GM23338 (cell line): ENCODE measurements around the gene TBC1D5. TPM values are rescaled to one million over a fixed set of nuclear protein-coding genes. Genes with fewer than 3 reads are reported as not detected.

Source experiments
- ATAC-seq: fragments of 200-7000 bp; cut with Tn5 transposase; 3 replicates; pipeline ENCODE4 v1.9.1; 2020
- DNase-seq: peaks from one replicate; pipeline ENCODE4 v3.0.0-alpha.2; 2015; ENCODE audit warnings: low spot score
- H2AFZ ChIP-seq: fragments of 200-600 bp; sonication (generic); 2 replicates; pipeline ENCODE4 v1.8.0; 2016; ENCODE audit warnings: antibody characterized with exemption, mild to moderate bottlenecking, moderate library complexity
- H3F3A ChIP-seq: fragments of 200-600 bp; sonication (generic); replicated peaks from 2 replicates; pipeline ENCODE4 v1.8.0; 2017; ENCODE audit warnings: antibody characterized with exemption, mixed run types, low read depth
- H3K27ac ChIP-seq: fragments of 200-600 bp; sonication (generic); 2 replicates; pipeline ENCODE4 v1.6.1; 2016; ENCODE audit warnings: low read depth
- H3K27me3 ChIP-seq: fragments of 200-600 bp; sonication (generic); 2 replicates; pipeline ENCODE4 v1.8.0; 2016; ENCODE audit warnings: mild to moderate bottlenecking, mixed run types, moderate library complexity; ENCODE audit not compliant: insufficient read depth
- H3K36me3 ChIP-seq: fragments of 200-600 bp; sonication (generic); 2 replicates; pipeline ENCODE4 v1.8.0; 2016; ENCODE audit warnings: mild to moderate bottlenecking; ENCODE audit not compliant: insufficient read depth
- H3K4me1 ChIP-seq: fragments of 200-600 bp; sonication (generic); 2 replicates; pipeline ENCODE4 v1.8.0; 2016; ENCODE audit warnings: mild to moderate bottlenecking, moderate library complexity; ENCODE audit not compliant: insufficient read depth
- H3K4me2 ChIP-seq: fragments of 200-600 bp; sonication (generic); 2 replicates; pipeline ENCODE4 v1.7.1; 2017; ENCODE audit warnings: mixed run types
- H3K4me3 ChIP-seq: fragments of 200-600 bp; sonication (generic); 2 replicates; pipeline ENCODE4 v1.6.1; 2016; ENCODE audit warnings: mixed run types
- H3K79me2 ChIP-seq: fragments of 200-600 bp; sonication (generic); replicated peaks from 2 replicates; pipeline ENCODE4 v1.8.0; 2017; ENCODE audit warnings: mild to moderate bottlenecking; ENCODE audit not compliant: insufficient read depth
- H3K9me2 ChIP-seq: fragments of 200-600 bp; sonication (generic); 2 replicates; pipeline ENCODE4 v1.8.0; 2017; ENCODE audit not compliant: insufficient read depth
- H4K20me1 ChIP-seq: fragments of 200-600 bp; sonication (generic); replicated peaks from 2 replicates; pipeline ENCODE4 v1.8.0; 2017; ENCODE audit warnings: mild to moderate bottlenecking; ENCODE audit not compliant: insufficient read depth
- H3K27ac Mint-ChIP-seq: 2 replicates; pipeline ENCODE4 v1.8.0; 2020; ENCODE audit warnings: inconsistent platforms, mild to moderate bottlenecking, moderate library complexity, mixed read lengths
- H3K27me3 Mint-ChIP-seq: 3 replicates; pipeline ENCODE4 v1.8.0; 2022; ENCODE audit warnings: low read depth, mild to moderate bottlenecking, moderate library complexity, mixed read lengths, inconsistent platforms; ENCODE audit not compliant: insufficient read depth, poor library complexity
- H3K36me3 Mint-ChIP-seq: 3 replicates; pipeline ENCODE4 v1.8.0; 2021; ENCODE audit warnings: low read depth, mild to moderate bottlenecking, inconsistent platforms, moderate library complexity, mixed read lengths
- H3K4me1 Mint-ChIP-seq: 3 replicates; pipeline ENCODE4 v1.8.0; 2020; ENCODE audit warnings: mild to moderate bottlenecking, inconsistent platforms, mixed read lengths
- H3K4me3 Mint-ChIP-seq: 3 replicates; pipeline ENCODE4 v1.8.0; 2021; ENCODE audit warnings: moderate library complexity, mild to moderate bottlenecking, inconsistent platforms, mixed read lengths
- H3K9me3 Mint-ChIP-seq: 3 replicates; pipeline ENCODE4 v1.8.0; 2020; ENCODE audit warnings: moderate library complexity, mild to moderate bottlenecking, inconsistent platforms, mixed read lengths
- EZH2 ChIP-seq: fragments of 200-600 bp; sonication (generic); IDR thresholded peaks from one replicate; pipeline ENCODE4 v1.8.0; 2017; ENCODE audit warnings: antibody characterized with exemption, mild to moderate bottlenecking, low read depth; ENCODE audit not compliant: unreplicated experiment
- EZH2phosphoT487 ChIP-seq: fragments of 200-600 bp; sonication (generic); IDR thresholded peaks from one replicate; pipeline ENCODE4 v1.8.1; 2018; ENCODE audit warnings: antibody characterized with exemption; ENCODE audit not compliant: unreplicated experiment
- POLR2AphosphoS5 ChIP-seq: IDR thresholded peaks from 2 replicates; pipeline ENCODE4 v1.6.1; 2016; ENCODE audit warnings: antibody characterized with exemption, low read depth
- STAT1 ChIP-seq: IDR thresholded peaks from one replicate; pipeline ENCODE4 v1.6.1; 2016; ENCODE audit warnings: antibody characterized with exemption; ENCODE audit not compliant: unreplicated experiment
- ZNF114 ChIP-seq: fragments of 250-450 bp; sonication (Bioruptor Pico); IDR thresholded peaks from 2 replicates; pipeline ENCODE4 v1.5.0; 2020; ENCODE audit warnings: mild to moderate bottlenecking, moderate library complexity
- ZNF331 ChIP-seq: fragments of 250-450 bp; sonication (Bioruptor Pico); IDR thresholded peaks from 2 replicates; pipeline ENCODE4 v1.5.0; 2020; ENCODE audit warnings: low read depth, mild to moderate bottlenecking, moderate library complexity
- polyA plus RNA-seq: library from polyadenylated mRNA; unstranded; fragments of >200 nt; fragmentation: Nextera tagmentation; extraction: Ambion mirVana; gene quantifications from 2 replicates; pipeline ENCODE4 v1.2.1, GENCODE V29; 2016
- total RNA-seq: library from RNA; depleted of rRNA; stranded (reverse); fragments of >200 nt; shearing (Covaris generic); gene quantifications from 2 replicates; pipeline ENCODE4 v1.2.3, GENCODE V29; 2014
- TF ChIP-seq, protein P1 (sequence below), 2 experiments: fragments of 200-600 bp in 1 of 2; sonication (generic) in 1 of 2; conservative IDR thresholded peaks; 2 replicates each; pipeline versions ENCODE4 v1.5.1 to v1.6.1; 2016 to 2017; ENCODE audit warnings: antibody characterized with exemption in 2 of 2, low read depth in 2 of 2, mild to moderate bottlenecking in 2 of 2, moderate library complexity in 1 of 2
- TF ChIP-seq, protein P2 (sequence below): IDR thresholded peaks from 2 replicates; pipeline ENCODE4 v1.6.1; 2016; ENCODE audit warnings: antibody characterized with exemption
- TF ChIP-seq, protein P3 (sequence below): fragments of 250-450 bp; sonication (Bioruptor Pico); IDR thresholded peaks from 2 replicates; pipeline ENCODE4 v1.5.0; 2020; ENCODE audit warnings: mild to moderate bottlenecking, moderate library complexity

Gene TBC1D5
- total and polyA plus RNA-seq, 2 experiments from 2014 or later = 21.8 to 48.1 TPM

DNA sequence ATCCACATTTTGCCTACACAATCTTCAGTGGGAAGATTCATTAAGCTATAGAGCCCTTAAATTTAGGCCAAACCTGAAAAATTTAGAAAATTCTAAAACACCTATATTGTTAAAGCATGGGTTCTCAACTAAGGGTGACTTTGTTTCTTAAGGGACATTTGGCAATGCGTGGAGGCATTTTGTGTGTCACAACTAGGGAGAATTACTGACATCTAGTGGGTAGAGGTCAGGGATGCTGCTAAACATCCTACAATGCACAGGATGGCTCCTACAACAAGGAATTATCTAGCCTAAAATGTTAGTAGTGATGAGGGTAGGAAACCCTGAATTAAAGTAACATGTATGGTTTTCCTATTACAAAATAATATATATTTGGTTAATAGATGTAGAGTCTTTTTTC is 55.8 kb downstream of the TBC1D5 start:
- H3K4me3 Mint-ChIP-seq = no peak overlapping the region
- no peaks in the 10 kb centered on the region; the same call in 2 of the 3 replicates for H3K36me3 Mint-ChIP-seq
- Histone ChIP-seq H3K36me3 (no peaks in the 10 kb centered on the region), H4K20me1 (no peaks in the 10 kb centered on the region), H3K27me3 (no peaks in the 10 kb centered on the region), H3K79me2 (peaks cover 17% of the 10 kb centered on the region; the same call in 1 of the 2 replicates), H3K4me2 (no peak overlapping the region), H3K9me2 (no peaks in the 10 kb centered on the region), H3K4me3 (no peak overlapping the region), H3K4me1 (no peaks in the 10 kb centered on the region), H2AFZ (no peak overlapping the region), H3K27ac (no peak overlapping the region), H3F3A (no peaks in the 10 kb centered on the region)
- DNase-seq = peak; percentile 62
- peak; percentile 76 for ATAC-seq
- no peak overlapping the region for H3K27ac Mint-ChIP-seq
- H3K27me3 Mint-ChIP-seq = no peaks in the 10 kb centered on the region
- H3K9me3 Mint-ChIP-seq = no peaks in the 10 kb centered on the region
- H3K4me1 Mint-ChIP-seq = peaks cover 4% of the 10 kb centered on the region; the same call in 2 of the 3 replicates
- TF ChIP-seq, protein P1, sequence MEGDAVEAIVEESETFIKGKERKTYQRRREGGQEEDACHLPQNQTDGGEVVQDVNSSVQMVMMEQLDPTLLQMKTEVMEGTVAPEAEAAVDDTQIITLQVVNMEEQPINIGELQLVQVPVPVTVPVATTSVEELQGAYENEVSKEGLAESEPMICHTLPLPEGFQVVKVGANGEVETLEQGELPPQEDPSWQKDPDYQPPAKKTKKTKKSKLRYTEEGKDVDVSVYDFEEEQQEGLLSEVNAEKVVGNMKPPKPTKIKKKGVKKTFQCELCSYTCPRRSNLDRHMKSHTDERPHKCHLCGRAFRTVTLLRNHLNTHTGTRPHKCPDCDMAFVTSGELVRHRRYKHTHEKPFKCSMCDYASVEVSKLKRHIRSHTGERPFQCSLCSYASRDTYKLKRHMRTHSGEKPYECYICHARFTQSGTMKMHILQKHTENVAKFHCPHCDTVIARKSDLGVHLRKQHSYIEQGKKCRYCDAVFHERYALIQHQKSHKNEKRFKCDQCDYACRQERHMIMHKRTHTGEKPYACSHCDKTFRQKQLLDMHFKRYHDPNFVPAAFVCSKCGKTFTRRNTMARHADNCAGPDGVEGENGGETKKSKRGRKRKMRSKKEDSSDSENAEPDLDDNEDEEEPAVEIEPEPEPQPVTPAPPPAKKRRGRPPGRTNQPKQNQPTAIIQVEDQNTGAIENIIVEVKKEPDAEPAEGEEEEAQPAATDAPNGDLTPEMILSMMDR (conservative IDR thresholded peaks at IDR 0.05; ENCODE audit: low read depth in 2 of 2) = peak; percentile 66 to 83
- no peak for TF ChIP-seq POLR2AphosphoS5

DNA sequence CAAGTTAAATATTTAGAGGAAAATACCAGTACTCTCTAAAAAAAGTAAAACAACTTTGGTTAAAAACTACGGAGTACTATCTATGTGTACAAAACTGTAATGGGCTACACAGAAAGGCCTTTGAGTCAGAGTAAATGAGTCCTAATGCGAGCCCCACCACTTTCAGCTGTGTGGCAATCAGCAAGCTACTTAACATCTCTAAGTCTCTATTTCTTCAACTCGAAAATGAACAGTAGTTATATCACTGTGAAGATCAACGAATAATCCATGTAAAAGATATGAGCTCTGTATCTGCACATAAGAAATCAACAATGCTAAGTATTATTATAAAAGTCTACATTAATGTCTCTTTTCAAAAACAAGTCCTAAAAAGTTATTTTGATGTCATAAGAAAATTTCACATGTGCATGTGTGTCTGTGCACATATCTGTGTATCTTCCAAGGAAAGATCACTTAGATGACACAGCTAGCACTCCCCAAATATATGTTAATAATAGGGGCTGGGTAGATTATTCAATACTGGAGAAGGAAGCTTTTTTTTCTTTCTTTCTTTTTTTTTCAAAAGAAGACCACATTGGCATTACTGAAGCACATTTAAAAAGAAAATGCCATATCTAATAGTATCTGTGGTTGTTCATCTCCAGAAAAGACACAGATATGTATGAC is 58.8 kb downstream of the TBC1D5 start:
- Histone ChIP-seq H3K4me1 (no peaks in the 10 kb centered on the region), H3K36me3 (no peaks in the 10 kb centered on the region), H4K20me1 (no peaks in the 10 kb centered on the region), H3K27ac (no peak overlapping the region), H3K9me2 (no peaks in the 10 kb centered on the region), H3K4me3 (no peak overlapping the region), H3F3A (no peaks in the 10 kb centered on the region), H3K4me2 (no peak overlapping the region), H3K79me2 (peaks cover 6% of the 10 kb centered on the region; the same call in 1 of the 2 replicates), H2AFZ (no peak overlapping the region), H3K27me3 (no peaks in the 10 kb centered on the region)
- ATAC-seq (no peak), DNase-seq (no peak)
- no peaks in the 10 kb centered on the region for H3K9me3 Mint-ChIP-seq
- no peak overlapping the region for H3K27ac Mint-ChIP-seq
- H3K27me3 Mint-ChIP-seq = no peaks in the 10 kb centered on the region
- H3K4me1 Mint-ChIP-seq = peaks cover 6% of the 10 kb centered on the region; the same call in 2 of the 3 replicates
- no peak overlapping the region for H3K4me3 Mint-ChIP-seq
- H3K36me3 Mint-ChIP-seq = no peaks in the 10 kb centered on the region; the same call in 2 of the 3 replicates
- no peak for TF ChIP-seq EZH2
- TF ChIP-seq ZNF331 (CRISPR knock-in tag) = no peak
- no peak for TF ChIP-seq EZH2phosphoT487
- TF ChIP-seq POLR2AphosphoS5 = no peak
- TF ChIP-seq, protein P2, sequence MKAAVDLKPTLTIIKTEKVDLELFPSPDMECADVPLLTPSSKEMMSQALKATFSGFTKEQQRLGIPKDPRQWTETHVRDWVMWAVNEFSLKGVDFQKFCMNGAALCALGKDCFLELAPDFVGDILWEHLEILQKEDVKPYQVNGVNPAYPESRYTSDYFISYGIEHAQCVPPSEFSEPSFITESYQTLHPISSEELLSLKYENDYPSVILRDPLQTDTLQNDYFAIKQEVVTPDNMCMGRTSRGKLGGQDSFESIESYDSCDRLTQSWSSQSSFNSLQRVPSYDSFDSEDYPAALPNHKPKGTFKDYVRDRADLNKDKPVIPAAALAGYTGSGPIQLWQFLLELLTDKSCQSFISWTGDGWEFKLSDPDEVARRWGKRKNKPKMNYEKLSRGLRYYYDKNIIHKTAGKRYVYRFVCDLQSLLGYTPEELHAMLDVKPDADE = no peak
- TF ChIP-seq, protein P3, sequence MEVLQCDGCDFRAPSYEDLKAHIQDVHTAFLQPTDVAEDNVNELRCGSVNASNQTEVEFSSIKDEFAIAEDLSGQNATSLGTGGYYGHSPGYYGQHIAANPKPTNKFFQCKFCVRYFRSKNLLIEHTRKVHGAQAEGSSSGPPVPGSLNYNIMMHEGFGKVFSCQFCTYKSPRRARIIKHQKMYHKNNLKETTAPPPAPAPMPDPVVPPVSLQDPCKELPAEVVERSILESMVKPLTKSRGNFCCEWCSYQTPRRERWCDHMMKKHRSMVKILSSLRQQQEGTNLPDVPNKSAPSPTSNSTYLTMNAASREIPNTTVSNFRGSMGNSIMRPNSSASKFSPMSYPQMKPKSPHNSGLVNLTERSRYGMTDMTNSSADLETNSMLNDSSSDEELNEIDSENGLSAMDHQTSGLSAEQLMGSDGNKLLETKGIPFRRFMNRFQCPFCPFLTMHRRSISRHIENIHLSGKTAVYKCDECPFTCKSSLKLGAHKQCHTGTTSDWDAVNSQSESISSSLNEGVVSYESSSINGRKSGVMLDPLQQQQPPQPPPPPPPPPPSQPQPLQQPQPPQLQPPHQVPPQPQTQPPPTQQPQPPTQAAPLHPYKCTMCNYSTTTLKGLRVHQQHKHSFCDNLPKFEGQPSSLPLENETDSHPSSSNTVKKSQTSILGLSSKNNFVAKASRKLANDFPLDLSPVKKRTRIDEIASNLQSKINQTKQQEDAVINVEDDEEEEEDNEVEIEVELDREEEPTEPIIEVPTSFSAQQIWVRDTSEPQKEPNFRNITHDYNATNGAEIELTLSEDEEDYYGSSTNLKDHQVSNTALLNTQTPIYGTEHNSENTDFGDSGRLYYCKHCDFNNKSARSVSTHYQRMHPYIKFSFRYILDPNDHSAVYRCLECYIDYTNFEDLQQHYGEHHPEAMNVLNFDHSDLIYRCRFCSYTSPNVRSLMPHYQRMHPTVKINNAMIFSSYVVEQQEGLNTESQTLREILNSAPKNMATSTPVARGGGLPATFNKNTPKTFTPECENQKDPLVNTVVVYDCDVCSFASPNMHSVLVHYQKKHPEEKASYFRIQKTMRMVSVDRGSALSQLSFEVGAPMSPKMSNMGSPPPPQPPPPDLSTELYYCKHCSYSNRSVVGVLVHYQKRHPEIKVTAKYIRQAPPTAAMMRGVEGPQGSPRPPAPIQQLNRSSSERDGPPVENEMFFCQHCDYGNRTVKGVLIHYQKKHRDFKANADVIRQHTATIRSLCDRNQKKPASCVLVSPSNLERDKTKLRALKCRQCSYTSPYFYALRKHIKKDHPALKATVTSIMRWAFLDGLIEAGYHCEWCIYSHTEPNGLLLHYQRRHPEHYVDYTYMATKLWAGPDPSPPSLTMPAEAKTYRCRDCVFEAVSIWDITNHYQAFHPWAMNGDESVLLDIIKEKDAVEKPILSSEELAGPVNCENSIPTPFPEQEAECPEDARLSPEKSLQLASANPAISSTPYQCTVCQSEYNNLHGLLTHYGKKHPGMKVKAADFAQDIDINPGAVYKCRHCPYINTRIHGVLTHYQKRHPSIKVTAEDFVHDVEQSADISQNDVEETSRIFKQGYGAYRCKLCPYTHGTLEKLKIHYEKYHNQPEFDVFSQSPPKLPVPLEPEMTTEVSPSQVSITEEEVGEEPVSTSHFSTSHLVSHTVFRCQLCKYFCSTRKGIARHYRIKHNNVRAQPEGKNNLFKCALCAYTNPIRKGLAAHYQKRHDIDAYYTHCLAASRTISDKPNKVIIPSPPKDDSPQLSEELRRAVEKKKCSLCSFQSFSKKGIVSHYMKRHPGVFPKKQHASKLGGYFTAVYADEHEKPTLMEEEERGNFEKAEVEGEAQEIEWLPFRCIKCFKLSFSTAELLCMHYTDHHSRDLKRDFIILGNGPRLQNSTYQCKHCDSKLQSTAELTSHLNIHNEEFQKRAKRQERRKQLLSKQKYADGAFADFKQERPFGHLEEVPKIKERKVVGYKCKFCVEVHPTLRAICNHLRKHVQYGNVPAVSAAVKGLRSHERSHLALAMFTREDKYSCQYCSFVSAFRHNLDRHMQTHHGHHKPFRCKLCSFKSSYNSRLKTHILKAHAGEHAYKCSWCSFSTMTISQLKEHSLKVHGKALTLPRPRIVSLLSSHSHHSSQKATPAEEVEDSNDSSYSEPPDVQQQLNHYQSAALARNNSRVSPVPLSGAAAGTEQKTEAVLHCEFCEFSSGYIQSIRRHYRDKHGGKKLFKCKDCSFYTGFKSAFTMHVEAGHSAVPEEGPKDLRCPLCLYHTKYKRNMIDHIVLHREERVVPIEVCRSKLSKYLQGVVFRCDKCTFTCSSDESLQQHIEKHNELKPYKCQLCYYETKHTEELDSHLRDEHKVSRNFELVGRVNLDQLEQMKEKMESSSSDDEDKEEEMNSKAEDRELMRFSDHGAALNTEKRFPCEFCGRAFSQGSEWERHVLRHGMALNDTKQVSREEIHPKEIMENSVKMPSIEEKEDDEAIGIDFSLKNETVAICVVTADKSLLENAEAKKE (CRISPR knock-in tag) = no peak
- TF ChIP-seq ZNF114 = no peak
- no peak for TF ChIP-seq STAT1
